Lower lobe of right lung (tissue), 2 donors: ENCODE results near the gene NLRC4. TPM values are rescaled to one million over a fixed set of nuclear protein-coding genes. Genes with fewer than 3 reads are reported as not detected.

ENCODE experiments used
- ATAC-seq, 2 donors: fragments of 200-7000 bp; cut with Tn5 transposase; one replicate each; pipeline ENCODE4 v1.9.1; 2020 to 2022; ENCODE audit warnings: mild to moderate bottlenecking in 2 of 2, moderate library complexity in 2 of 2
- DNase-seq: peaks from one replicate; pipeline ENCODE4 v3.0.0-alpha.2; 2020
- H3K27ac ChIP-seq: fragments of 200-600 bp; one replicate; pipeline ENCODE4 v1.8.0; 2022
- H3K27me3 ChIP-seq: fragments of 200-600 bp; one replicate; pipeline ENCODE4 v1.8.0; 2022; ENCODE audit warnings: low read depth
- H3K36me3 ChIP-seq: fragments of 200-600 bp; one replicate; pipeline ENCODE4 v1.8.0; 2022; ENCODE audit warnings: mild to moderate bottlenecking
- H3K4me1 ChIP-seq: fragments of 200-600 bp; one replicate; pipeline ENCODE4 v1.8.0; 2022
- H3K4me3 ChIP-seq: fragments of 200-600 bp; one replicate; pipeline ENCODE4 v1.8.0; 2022; ENCODE audit warnings: mild to moderate bottlenecking
- H3K9me3 ChIP-seq: fragments of 200-600 bp; one replicate; pipeline ENCODE4 v1.8.0; 2022
- intact Hi-C: fragments of 100-400 bp; cut with DNase I; formaldehyde crosslinking; loops from one replicate; pipeline ENCODE4 v1.11.0; 2022
- total RNA-seq: library from RNA; stranded (reverse); fragmentation: NEBNext Ultra II Directional; extraction: Animal tissue kit (Norgen Biotek cat#: 25700); gene quantifications from one replicate; pipeline ENCODE4 v1.2.1, GENCODE V29; 2021
- TF ChIP-seq, protein P1 (sequence below): fragments of 200-600 bp; IDR thresholded peaks from one replicate; pipeline ENCODE4 v1.8.0; 2022; ENCODE audit warnings: antibody characterized with exemption, mild to moderate bottlenecking
- donor health status: DM: no; HTN: yes; CAD: no; lungs with severe emphysema.

The NLRC4 gene
- total RNA-seq, 1 donor from 2014 or later = 24.4 TPM

DNA sequence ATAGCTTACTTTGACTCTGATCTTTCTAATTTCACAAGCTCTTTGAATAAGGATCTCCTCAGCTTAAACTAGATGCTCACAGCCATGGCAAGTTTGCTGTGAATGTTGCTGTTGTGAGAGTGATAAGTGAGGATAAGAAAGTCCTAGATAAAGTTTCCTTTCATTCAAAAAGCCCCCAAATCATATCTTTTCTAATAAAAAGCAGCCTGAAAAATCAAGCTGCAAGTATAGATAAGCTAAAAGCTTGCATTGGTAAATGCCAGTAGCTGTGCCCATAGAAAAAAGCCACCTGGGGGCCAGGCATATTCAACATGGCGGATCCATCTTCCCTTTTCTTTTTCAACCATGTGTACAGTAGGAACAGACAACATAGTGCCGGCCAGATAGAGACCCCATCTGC, 4.3 kb downstream of the NLRC4 start:
- DNase-seq = no peak
- no peak overlapping the region for H3K4me3 ChIP-seq
- H3K27me3 ChIP-seq = no peaks in the 10 kb centered on the region
- H3K9me3 ChIP-seq = no peaks in the 10 kb centered on the region
- no peak overlapping the region for H3K27ac ChIP-seq
- no peaks in the 10 kb centered on the region for H3K4me1 ChIP-seq
- TF ChIP-seq, protein P1, sequence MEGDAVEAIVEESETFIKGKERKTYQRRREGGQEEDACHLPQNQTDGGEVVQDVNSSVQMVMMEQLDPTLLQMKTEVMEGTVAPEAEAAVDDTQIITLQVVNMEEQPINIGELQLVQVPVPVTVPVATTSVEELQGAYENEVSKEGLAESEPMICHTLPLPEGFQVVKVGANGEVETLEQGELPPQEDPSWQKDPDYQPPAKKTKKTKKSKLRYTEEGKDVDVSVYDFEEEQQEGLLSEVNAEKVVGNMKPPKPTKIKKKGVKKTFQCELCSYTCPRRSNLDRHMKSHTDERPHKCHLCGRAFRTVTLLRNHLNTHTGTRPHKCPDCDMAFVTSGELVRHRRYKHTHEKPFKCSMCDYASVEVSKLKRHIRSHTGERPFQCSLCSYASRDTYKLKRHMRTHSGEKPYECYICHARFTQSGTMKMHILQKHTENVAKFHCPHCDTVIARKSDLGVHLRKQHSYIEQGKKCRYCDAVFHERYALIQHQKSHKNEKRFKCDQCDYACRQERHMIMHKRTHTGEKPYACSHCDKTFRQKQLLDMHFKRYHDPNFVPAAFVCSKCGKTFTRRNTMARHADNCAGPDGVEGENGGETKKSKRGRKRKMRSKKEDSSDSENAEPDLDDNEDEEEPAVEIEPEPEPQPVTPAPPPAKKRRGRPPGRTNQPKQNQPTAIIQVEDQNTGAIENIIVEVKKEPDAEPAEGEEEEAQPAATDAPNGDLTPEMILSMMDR = no peak
- no peaks in the 10 kb centered on the region for H3K36me3 ChIP-seq
- ATAC-seq = no peak
- intact Hi-C loops = no loop called here

DNA sequence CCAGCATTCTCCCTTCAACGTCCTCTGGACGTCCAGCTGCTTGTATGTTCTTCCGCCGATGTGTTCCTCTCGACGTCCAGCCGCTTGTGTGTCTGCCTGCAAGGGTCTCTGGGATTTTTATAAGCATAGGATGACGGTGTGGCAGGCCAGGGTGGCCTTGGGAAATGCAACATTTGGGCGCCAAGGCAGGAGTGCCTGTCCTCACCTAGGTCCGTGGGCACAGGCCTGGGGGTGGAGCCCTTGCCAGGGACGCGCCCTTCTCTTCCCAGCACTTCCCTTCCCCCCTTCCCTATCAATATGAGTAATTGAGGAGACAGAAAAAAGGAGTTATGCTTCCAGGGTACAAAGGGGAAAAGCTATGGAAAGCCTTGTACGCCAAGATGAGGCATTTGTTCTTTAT, 6.4 kb downstream of the NLRC4 start:
- Histone ChIP-seq H3K27ac (no peak overlapping the region), H3K9me3 (no peaks in the 10 kb centered on the region), H3K4me3 (no peak overlapping the region), H3K4me1 (no peaks in the 10 kb centered on the region), H3K27me3 (no peaks in the 10 kb centered on the region), H3K36me3 (no peaks in the 10 kb centered on the region)
- no peak for ATAC-seq
- TF ChIP-seq, protein P1 = no peak
- no peak for DNase-seq
- intact Hi-C loops = no loop called here

DNA sequence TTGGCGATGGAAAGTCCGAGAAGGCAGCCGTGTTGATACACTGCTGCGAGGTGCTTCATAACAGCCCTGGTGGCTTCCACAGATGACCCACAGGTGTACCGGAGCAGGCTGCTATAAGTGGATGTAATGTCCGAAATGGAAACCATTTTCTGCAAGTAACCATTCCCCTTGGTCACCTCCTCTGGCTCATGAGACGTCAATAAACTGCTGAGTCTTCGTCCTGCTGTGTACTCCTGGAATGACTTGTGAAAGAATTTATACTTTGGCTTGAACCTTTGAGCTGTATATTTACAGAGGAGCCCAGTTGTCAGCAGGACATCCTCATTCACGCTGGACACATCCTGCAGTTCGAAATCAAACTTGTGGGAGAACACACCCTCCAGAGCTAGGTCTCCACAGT, 14.4 kb downstream of the NLRC4 start:
- Histone ChIP-seq H3K27ac (no peak overlapping the region), H3K4me3 (no peak overlapping the region), H3K27me3 (no peaks in the 10 kb centered on the region), H3K4me1 (no peaks in the 10 kb centered on the region), H3K36me3 (peaks cover 8% of the 10 kb centered on the region), H3K9me3 (no peaks in the 10 kb centered on the region)
- DNase-seq (no peak), ATAC-seq (no peak)
- TF ChIP-seq, protein P1 = no peak
- intact Hi-C loops = no loop called here

DNA sequence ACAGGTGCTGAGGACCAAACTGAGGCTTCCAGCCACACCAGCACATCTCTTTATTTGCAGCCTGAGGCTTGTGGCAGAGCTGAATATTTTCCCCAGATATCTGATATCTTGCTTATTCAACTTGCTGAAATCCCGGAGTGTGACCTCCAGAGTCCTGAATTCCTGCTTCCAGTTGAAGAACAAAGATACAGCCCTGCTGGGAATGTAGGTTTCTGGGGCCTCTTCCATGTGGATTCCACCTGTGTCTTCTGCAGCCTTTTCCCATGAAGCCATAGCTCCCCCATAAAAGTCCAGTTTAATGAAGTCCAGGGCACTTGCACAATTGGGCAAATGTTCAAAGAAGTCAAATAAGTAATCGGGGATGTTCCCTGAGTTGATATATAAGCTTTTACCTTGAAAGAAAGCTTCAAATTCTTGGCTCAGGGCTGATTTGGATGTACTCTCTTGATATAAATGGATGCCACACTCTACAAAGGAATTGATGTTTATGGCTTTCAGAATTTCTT, 14.9 kb downstream of the NLRC4 start:
- no peak for DNase-seq
- intact Hi-C loops = no loop called here
- peaks cover 8% of the 10 kb centered on the region for H3K36me3 ChIP-seq
- TF ChIP-seq, protein P1 = no peak
- no peaks in the 10 kb centered on the region for H3K27me3 ChIP-seq
- no peak overlapping the region for H3K27ac ChIP-seq
- H3K4me1 ChIP-seq = no peaks in the 10 kb centered on the region
- no peaks in the 10 kb centered on the region for H3K9me3 ChIP-seq
- no peak overlapping the region for H3K4me3 ChIP-seq
- ATAC-seq = no peak

DNA sequence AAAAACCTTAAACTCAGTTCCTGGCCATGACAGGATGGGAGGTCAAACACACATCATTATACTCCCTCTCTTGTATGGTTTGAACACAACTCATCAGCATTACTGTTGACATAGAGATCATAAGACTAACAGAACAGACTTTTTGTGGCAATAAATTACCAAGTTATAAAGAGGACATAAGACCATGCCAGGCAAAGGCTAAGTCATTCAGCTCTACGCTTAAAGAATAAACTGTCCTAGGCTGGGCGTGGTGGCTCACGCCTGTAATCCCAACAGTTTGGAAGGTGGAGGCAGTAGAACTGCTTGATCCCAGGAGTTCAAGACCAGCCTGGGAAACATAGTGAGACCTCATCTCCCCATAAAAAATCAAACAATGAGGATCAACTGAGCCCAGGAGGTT, 16.4 kb downstream of the NLRC4 start:
- intact Hi-C loops = no loop called here
- ATAC-seq = no peak
- H3K27me3 ChIP-seq = no peaks in the 10 kb centered on the region

More for the DNA sequence above, 16.4 kb downstream of the NLRC4 start:
- Histone ChIP-seq H3K27ac (no peak overlapping the region), H3K4me1 (no peaks in the 10 kb centered on the region), H3K9me3 (no peaks in the 10 kb centered on the region), H3K36me3 (peaks cover 8% of the 10 kb centered on the region), H3K4me3 (no peak overlapping the region)
- no peak for DNase-seq
- TF ChIP-seq, protein P1 = no peak
